Testis (tissue), 2 donors: Measurements from ENCODE around the gene KRTAP5-9.

Source experiments
- CTCF ChIP-seq, 3 experiments: fragments of 450-650 bp in 2 of 3; fragments of 200-600 bp in 1 of 3; sonication (generic) in 1 of 3; IDR thresholded peaks; one replicate each; pipeline ENCODE4 v1.5.1; 2016 to 2019; ENCODE audit warnings: antibody characterized with exemption in 3 of 3, mild to moderate bottlenecking in 2 of 3, moderate library complexity in 1 of 3
- POLR2A ChIP-seq: fragments of 450-650 bp; IDR thresholded peaks from one replicate; pipeline ENCODE4 v1.6.1; 2017; ENCODE audit warnings: antibody characterized with exemption, mild to moderate bottlenecking, moderate library complexity

GRCh38 chr11:71505781-71506180 is 42.4 kb upstream of the KRTAP5-9 start:
- no peak for TF ChIP-seq CTCF (IDR thresholded peaks at IDR 0.05)
- TF ChIP-seq POLR2A: no peak
